Endothelial cell (in vitro differentiated cells): ENCODE measurements around the gene RFX7. TPM values are rescaled to one million over a fixed set of nuclear protein-coding genes. Genes with fewer than 3 reads are reported as not detected.

Experiments
- DNase-seq: peaks from one replicate; pipeline ENCODE4 v3.0.0; 2021; ENCODE audit warnings: low spot score
- H3K27ac Mint-ChIP-seq: one replicate; pipeline ENCODE4 v1.8.0; 2021; ENCODE audit warnings: mixed read lengths, inconsistent platforms; ENCODE audit not compliant: unreplicated experiment
- H3K27me3 Mint-ChIP-seq: one replicate; pipeline ENCODE4 v1.8.0; 2021; ENCODE audit warnings: mild to moderate bottlenecking, moderate library complexity, mixed read lengths, inconsistent platforms; ENCODE audit not compliant: unreplicated experiment
- H3K36me3 Mint-ChIP-seq: one replicate; pipeline ENCODE4 v1.8.0; 2021; ENCODE audit warnings: mild to moderate bottlenecking, low read depth, mixed read lengths, inconsistent platforms; ENCODE audit not compliant: unreplicated experiment
- H3K4me1 Mint-ChIP-seq: one replicate; pipeline ENCODE4 v1.8.0; 2021; ENCODE audit warnings: mild to moderate bottlenecking, mixed read lengths, inconsistent platforms; ENCODE audit not compliant: unreplicated experiment
- H3K4me3 Mint-ChIP-seq: one replicate; pipeline ENCODE4 v1.8.0; 2021; ENCODE audit warnings: mild to moderate bottlenecking, mixed read lengths, inconsistent platforms; ENCODE audit not compliant: unreplicated experiment
- H3K9me3 Mint-ChIP-seq: one replicate; pipeline ENCODE4 v1.8.0; 2021; ENCODE audit warnings: mixed read lengths, inconsistent platforms; ENCODE audit not compliant: unreplicated experiment
- total RNA-seq: library from RNA; stranded (reverse); fragmentation: NEBNext Ultra II Directional; extraction: Animal tissue kit (Norgen Biotek cat#: 25700); gene quantifications from one replicate; pipeline ENCODE4 v1.2.1, GENCODE V29; 2021; ENCODE audit not compliant: unreplicated experiment
- TF ChIP-seq, protein P1 (sequence below): fragments of 200-600 bp; sonication (generic); IDR thresholded peaks from one replicate; pipeline ENCODE4 v1.5.0; 2021; ENCODE audit warnings: antibody characterized with exemption; ENCODE audit not compliant: unreplicated experiment

RFX7 gene
- total RNA-seq, 1 donor from 2014 or later, result 37.7 TPM

DNA sequence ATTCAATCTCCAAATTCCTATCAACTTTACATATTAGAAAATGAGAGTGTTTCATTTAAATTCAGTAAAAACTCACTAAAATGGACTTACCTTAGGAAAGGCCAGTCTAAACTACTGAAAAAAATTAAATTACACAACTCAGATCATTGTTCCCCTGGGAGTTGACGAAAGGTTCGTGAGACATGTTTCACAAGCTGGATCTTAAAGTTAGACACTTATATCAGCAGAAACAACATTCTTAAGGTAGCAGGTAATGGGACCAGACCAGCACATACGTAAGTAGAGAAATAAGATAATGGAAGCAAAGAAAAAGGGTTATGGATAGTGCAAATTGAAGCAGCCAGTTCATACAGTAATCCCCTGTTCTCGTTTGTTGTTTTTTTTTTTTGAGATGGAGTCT lies 8.9 kb downstream of the RFX7 start:
- no peak for DNase-seq
- TF ChIP-seq, protein P1, sequence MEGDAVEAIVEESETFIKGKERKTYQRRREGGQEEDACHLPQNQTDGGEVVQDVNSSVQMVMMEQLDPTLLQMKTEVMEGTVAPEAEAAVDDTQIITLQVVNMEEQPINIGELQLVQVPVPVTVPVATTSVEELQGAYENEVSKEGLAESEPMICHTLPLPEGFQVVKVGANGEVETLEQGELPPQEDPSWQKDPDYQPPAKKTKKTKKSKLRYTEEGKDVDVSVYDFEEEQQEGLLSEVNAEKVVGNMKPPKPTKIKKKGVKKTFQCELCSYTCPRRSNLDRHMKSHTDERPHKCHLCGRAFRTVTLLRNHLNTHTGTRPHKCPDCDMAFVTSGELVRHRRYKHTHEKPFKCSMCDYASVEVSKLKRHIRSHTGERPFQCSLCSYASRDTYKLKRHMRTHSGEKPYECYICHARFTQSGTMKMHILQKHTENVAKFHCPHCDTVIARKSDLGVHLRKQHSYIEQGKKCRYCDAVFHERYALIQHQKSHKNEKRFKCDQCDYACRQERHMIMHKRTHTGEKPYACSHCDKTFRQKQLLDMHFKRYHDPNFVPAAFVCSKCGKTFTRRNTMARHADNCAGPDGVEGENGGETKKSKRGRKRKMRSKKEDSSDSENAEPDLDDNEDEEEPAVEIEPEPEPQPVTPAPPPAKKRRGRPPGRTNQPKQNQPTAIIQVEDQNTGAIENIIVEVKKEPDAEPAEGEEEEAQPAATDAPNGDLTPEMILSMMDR, result no peak
- peaks cover 50% of the 10 kb centered on the region for H3K36me3 Mint-ChIP-seq
- H3K4me1 Mint-ChIP-seq, result no peaks in the 10 kb centered on the region
- no peak overlapping the region for H3K4me3 Mint-ChIP-seq
- no peak overlapping the region for H3K27ac Mint-ChIP-seq
- peaks cover 3% of the 10 kb centered on the region for H3K27me3 Mint-ChIP-seq
- peaks cover 28% of the 10 kb centered on the region for H3K9me3 Mint-ChIP-seq

DNA sequence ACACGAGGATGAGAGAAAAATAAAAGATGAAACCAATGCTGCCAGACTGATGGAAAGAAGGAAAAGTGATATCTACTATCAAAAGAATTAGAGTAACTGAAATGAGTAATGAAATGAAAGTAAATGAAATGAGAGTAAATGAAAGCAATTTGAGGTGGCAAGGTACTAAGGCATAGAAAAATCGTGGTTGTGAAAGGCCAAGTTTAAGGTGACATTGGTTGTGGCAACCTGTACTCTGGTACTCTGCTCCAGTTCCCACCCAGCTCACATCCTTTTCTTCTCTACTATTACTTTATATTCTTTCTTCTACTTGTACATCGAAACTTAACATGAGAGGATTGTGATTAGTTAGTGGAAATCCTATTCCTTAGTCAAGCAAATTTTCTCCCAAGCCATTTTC lies 10.1 kb downstream of the RFX7 start:
- H3K27ac Mint-ChIP-seq, result no peak overlapping the region
- no peaks in the 10 kb centered on the region for H3K4me1 Mint-ChIP-seq
- H3K27me3 Mint-ChIP-seq, result peaks cover 3% of the 10 kb centered on the region
- peak overlapping the region; percentile 56 for H3K4me3 Mint-ChIP-seq
- TF ChIP-seq, protein P1, result no peak
- no peak for DNase-seq
- peaks cover 53% of the 10 kb centered on the region for H3K36me3 Mint-ChIP-seq
- peaks cover 28% of the 10 kb centered on the region for H3K9me3 Mint-ChIP-seq

DNA sequence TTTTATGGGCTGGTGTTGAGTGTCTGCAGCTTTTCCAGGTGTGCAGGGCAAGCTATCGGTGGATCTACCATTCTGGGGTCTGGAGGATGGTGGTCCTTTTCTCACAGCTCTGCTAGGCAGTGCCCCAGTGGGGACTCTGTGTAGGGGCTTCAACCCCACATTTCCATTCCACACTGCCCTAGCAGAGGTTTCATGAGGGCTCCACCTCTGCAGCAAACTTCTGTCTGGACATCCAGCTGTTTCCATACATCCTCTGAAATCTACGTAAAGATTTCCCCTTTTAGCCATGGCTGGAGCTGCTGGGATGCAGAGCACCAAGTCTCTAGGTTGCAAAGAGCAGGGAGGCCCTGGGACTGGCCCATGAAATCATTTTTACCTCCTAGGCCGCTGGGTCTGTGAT lies 11.6 kb downstream of the RFX7 start:
- Mint-ChIP-seq H3K36me3 (peaks cover 60% of the 10 kb centered on the region), H3K27ac (no peak overlapping the region), H3K4me3 (no peak overlapping the region), H3K4me1 (no peaks in the 10 kb centered on the region), H3K27me3 (peaks cover 3% of the 10 kb centered on the region), H3K9me3 (peaks cover 28% of the 10 kb centered on the region)
- DNase-seq, result no peak
- TF ChIP-seq, protein P1, result no peak

DNA sequence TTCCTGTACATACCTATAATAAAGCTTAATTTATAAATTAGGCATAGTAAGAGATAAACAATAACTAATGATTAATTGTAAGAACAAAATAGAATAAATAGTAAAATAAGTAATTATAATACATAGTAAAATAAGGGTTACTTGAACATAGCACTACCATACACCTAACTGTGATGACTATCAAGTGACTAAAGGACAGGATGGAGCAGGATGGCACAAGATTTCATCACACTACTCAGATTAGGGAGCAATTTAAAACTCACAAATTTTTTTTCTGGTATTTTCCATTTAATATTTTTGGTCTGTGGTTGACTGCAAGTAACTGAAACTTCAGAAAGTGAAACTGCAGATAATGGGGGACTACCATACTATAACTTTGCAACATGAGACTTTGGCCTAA lies 14.8 kb downstream of the RFX7 start:
- no peak overlapping the region for H3K27ac Mint-ChIP-seq
- H3K9me3 Mint-ChIP-seq, result peaks cover 28% of the 10 kb centered on the region
- DNase-seq, result no peak
- peaks cover 58% of the 10 kb centered on the region for H3K36me3 Mint-ChIP-seq
- H3K27me3 Mint-ChIP-seq, result peaks cover 7% of the 10 kb centered on the region
- H3K4me3 Mint-ChIP-seq, result no peak overlapping the region
- TF ChIP-seq, protein P1, result no peak
- H3K4me1 Mint-ChIP-seq, result peaks cover 7% of the 10 kb centered on the region

DNA sequence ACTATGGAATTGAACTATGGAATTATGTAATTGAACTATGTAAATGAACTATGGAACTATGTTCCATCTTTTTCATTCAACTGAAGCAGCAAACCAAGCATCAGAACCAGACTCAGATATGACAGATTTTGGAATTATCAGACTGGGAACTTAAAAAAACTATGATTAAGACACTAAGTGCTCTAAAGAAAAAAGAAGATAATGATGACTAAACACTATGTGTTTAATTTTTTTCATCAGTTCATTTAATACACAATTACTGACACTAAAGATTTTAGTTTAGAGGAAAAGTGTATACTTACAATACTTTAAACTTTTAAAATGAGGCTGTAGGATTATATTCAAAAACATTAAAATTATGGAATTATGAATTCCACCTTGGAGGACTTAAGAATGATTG lies 15.3 kb downstream of the RFX7 start:
- Mint-ChIP-seq H3K9me3 (peaks cover 26% of the 10 kb centered on the region), H3K27me3 (peaks cover 7% of the 10 kb centered on the region), H3K4me1 (peaks cover 7% of the 10 kb centered on the region), H3K4me3 (no peak overlapping the region), H3K36me3 (peaks cover 56% of the 10 kb centered on the region), H3K27ac (no peak overlapping the region)
- no peak for DNase-seq
- TF ChIP-seq, protein P1, result no peak
